Esophagus (tissue), 2 donors: Measurements from ENCODE around the gene PLCB2. TPM values are rescaled to one million over a fixed set of nuclear protein-coding genes. Genes with fewer than 3 reads are reported as not detected.

Source experiments
- H3K27ac ChIP-seq, 2 donors: one replicate each; pipeline ENCODE4 v1.5.1; 2013; ENCODE audit warnings: low read depth in 2 of 2, mild to moderate bottlenecking in 2 of 2, inconsistent platforms in 1 of 2, low read length in 1 of 2, moderate library complexity in 1 of 2
- H3K27me3 ChIP-seq, 2 donors: one replicate each; pipeline ENCODE4 v1.6.1; 2013; ENCODE audit warnings: low read length in 2 of 2, control low read depth in 1 of 2, mild to moderate bottlenecking in 1 of 2; ENCODE audit not compliant: insufficient read depth in 2 of 2, control insufficient read depth in 1 of 2
- H3K36me3 ChIP-seq, 2 donors: one replicate each; pipeline ENCODE4 v1.6.1; 2013; ENCODE audit warnings: low read length in 1 of 2; ENCODE audit not compliant: control insufficient read depth in 2 of 2, insufficient read depth in 2 of 2
- H3K4me1 ChIP-seq, 2 donors: one replicate each; pipeline ENCODE4 v1.6.1; 2013; ENCODE audit warnings: low read length in 1 of 2; ENCODE audit not compliant: control insufficient read depth in 2 of 2, insufficient read depth in 2 of 2
- H3K4me3 ChIP-seq, 2 donors: one replicate each; pipeline ENCODE4 v1.5.1; 2013; ENCODE audit warnings: low read length in 2 of 2, mild to moderate bottlenecking in 2 of 2, low read depth in 1 of 2, moderate library complexity in 1 of 2
- H3K9me3 ChIP-seq, 2 donors: one replicate each; pipeline ENCODE4 v1.6.1; 2013; ENCODE audit warnings: mild to moderate bottlenecking in 2 of 2, low read depth in 1 of 2, low read length in 1 of 2, moderate library complexity in 1 of 2; ENCODE audit not compliant: control insufficient read depth in 2 of 2, insufficient read depth in 1 of 2
- whole genome bisulfite sequencing, 2 donors: extraction: QIAGEN DNeasy Blood & Tissue Kit; methylation state at CpG; one replicate each; pipeline ENCODE4 v1.1.7; 2013; 5-methylcytosine and 5-hydroxymethylcytosine counted together
- polyA plus RNA-seq, 2 donors: library from polyadenylated mRNA; stranded (reverse); fragments of 200-250 nt; gene quantifications; one replicate each; pipeline ENCODE4 v1.2.3, GENCODE V29; 2013
- donor health status: healthy with polysubstance abuse.
- donor health status: Bipolar disorder and iron deficiency.

The PLCB2 gene
- polyA plus RNA-seq, 2 donors: 5.3 to 7.3 TPM

DNA sequence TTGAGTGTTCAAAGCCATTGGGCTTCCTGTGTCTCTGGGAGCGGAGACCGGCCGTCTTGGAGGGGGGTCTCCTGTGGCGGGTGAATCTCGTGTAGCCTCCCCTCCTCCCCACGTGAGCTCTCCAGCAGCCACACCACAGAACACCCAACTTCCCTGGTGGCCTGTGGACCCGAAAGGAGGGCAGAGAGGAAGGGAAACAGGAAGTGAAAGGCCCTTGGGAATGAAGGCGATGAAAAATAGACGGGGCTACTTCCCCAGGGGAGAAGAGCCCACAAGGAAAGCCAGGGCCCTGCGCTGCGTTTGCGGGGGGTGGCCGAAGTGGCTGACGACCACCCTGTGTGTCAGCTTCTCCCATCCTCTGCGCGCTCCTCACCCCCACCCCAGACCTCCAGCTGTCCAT, 30.3 kb downstream of the PLCB2 start:
- WGBS, 2 donors: 58 to 61% methylated on average over 16 of the region's 16 CpGs
- Histone ChIP-seq H3K9me3 (peaks cover 0 to 3% of the 10 kb centered on the region in 2 donors), H3K36me3 (peaks cover 0 to 29% of the 10 kb centered on the region in 2 donors), H3K27me3 (peaks cover 2 to 4% of the 10 kb centered on the region in 2 donors), H3K27ac (no peak overlapping the region), H3K4me3 (no peak overlapping the region), H3K4me1 (peaks cover 13 to 15% of the 10 kb centered on the region in 2 donors)

GRCh38 chr15:40276927-40277326, 30.8 kb downstream of the PLCB2 start:
- Histone ChIP-seq H3K4me1 (peaks cover 10% of the 10 kb centered on the region in 2 donors), H3K4me3 (no peak overlapping the region), H3K9me3 (peaks cover 0 to 3% of the 10 kb centered on the region in 2 donors), H3K36me3 (peaks cover 0 to 34% of the 10 kb centered on the region in 2 donors), H3K27me3 (peaks cover 2 to 4% of the 10 kb centered on the region in 2 donors), H3K27ac (no peak overlapping the region)
- 65 to 73% methylated on average over 4 of the region's 4 CpGs for WGBS, 2 donors

DNA sequence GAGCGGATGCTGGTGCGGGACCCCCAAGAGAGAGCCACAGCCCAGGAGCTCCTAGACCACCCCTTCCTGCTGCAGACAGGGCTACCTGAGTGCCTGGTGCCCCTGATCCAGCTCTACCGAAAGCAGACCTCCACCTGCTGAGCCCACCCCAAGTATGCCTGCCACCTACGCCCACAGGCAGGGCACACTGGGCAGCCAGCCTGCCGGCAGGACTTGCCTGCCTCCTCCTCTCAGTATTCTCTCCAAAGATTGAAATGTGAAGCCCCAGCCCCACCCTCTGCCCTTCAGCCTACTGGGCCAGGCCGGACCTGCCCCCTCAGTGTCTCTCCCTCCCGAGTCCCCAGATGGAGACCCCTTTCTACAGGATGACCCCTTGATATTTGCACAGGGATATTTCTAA, 31.8 kb downstream of the PLCB2 start:
- H3K36me3 ChIP-seq: peaks cover 0 to 36% of the 10 kb centered on the region in 2 donors
- 86 to 88% methylated on average over 7 of the region's 7 CpGs for WGBS, 2 donors
- peaks cover 2% of the 10 kb centered on the region in 2 donors for H3K27me3 ChIP-seq
- no peak overlapping the region for H3K4me3 ChIP-seq
- H3K4me1 ChIP-seq: peaks cover 3 to 4% of the 10 kb centered on the region in 2 donors
- peaks cover 0 to 3% of the 10 kb centered on the region in 2 donors for H3K9me3 ChIP-seq
- no peak overlapping the region for H3K27ac ChIP-seq

GRCh38 chr15:40275523-40275922, 32.2 kb downstream of the PLCB2 start:
- peaks cover 0 to 2% of the 10 kb centered on the region in 2 donors for H3K27me3 ChIP-seq
- peaks cover 3 to 4% of the 10 kb centered on the region in 2 donors for H3K4me1 ChIP-seq
- 76 to 83% methylated on average over 5 of the region's 5 CpGs for WGBS, 2 donors
- H3K36me3 ChIP-seq: peaks cover 0 to 36% of the 10 kb centered on the region in 2 donors
- H3K27ac ChIP-seq: no peak overlapping the region
- peaks cover 0 to 3% of the 10 kb centered on the region in 2 donors for H3K9me3 ChIP-seq
- no peak overlapping the region for H3K4me3 ChIP-seq

DNA sequence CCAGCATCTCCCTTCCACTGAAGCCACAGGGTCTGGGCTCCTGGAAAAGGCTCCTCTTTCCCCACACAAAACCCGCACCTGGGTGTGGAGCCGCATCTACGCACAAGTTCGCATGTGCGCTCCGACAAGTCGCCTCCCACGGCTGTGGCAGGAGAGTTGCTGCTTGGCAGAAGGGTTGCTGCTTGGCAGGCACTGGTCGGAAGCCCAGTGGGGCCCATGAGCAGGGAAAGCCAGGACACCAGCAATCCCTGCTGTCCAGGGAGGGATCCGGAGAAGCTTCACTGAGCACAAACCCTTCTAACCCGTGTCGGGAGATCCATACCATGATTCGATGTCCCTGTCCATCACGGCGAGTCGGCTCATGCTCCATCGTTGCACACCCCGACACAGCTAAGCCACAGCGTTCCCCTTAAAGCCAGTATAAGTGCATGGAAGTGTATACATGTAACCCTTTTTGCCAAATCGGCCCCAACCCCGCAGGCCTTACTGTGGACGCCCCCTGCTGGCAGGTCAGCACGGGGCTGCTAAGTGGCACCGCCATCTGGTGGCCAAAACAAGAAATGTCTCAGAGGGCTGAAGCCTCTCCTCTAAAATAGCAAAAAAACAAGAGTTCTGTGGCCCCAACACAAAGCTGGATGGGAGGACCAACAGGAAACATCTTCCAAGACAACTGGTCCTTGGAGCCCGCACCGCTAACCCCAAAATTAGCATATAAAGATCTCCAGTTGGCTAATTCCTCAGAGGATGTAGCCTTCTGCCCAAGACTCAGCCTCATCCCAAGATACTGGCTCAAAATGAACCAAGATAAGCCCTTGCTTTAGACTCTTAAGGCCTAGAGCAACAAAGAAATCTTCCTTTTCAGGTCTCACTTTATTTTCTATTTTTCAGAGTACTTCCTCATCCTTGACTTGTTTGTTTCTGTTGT, 33.1 kb downstream of the PLCB2 start:
- H3K27ac ChIP-seq: no peak overlapping the region
- no peak overlapping the region for H3K4me3 ChIP-seq
- H3K27me3 ChIP-seq: no peaks in the 10 kb centered on the region
- H3K4me1 ChIP-seq: peaks cover 3% of the 10 kb centered on the region in 2 donors
- 45% methylated on average over 26 of the region's 26 CpGs for WGBS, 2 donors
- peaks cover 0 to 3% of the 10 kb centered on the region in 2 donors for H3K9me3 ChIP-seq
- peaks cover 0 to 41% of the 10 kb centered on the region in 2 donors for H3K36me3 ChIP-seq

- Histone ChIP-seq H3K4me1 (no peaks in the 10 kb centered on the region), H3K27ac (no peak overlapping the region), H3K9me3 (peaks cover 0 to 3% of the 10 kb centered on the region in 2 donors), H3K36me3 (peaks cover 0 to 45% of the 10 kb centered on the region in 2 donors), H3K27me3 (no peaks in the 10 kb centered on the region), H3K4me3 (no peak overlapping the region)
- 82 to 84% methylated on average over 9 of the region's 9 CpGs for WGBS, 2 donors
Measured at GRCh38 chr15:40273428-40273827, 34.3 kb downstream of the PLCB2 start.

- H3K36me3 ChIP-seq: peaks cover 0 to 53% of the 10 kb centered on the region in 2 donors
- H3K4me1 ChIP-seq: no peaks in the 10 kb centered on the region
- no peak overlapping the region for H3K27ac ChIP-seq
- no peaks in the 10 kb centered on the region for H3K27me3 ChIP-seq
- H3K4me3 ChIP-seq: no peak overlapping the region
- peaks cover 0 to 3% of the 10 kb centered on the region in 2 donors for H3K9me3 ChIP-seq
- 71 to 73% methylated on average over 20 of the region's 20 CpGs for WGBS, 2 donors
Measured at GRCh38 chr15:40272485-40273056, 35.2 kb downstream of the PLCB2 start.

GRCh38 chr15:40271685-40272484, 35.9 kb downstream of the PLCB2 start:
- Histone ChIP-seq H3K27me3 (no peaks in the 10 kb centered on the region), H3K4me3 (no peak overlapping the region), H3K9me3 (peaks cover 0 to 3% of the 10 kb centered on the region in 2 donors), H3K36me3 (peaks cover 0 to 57% of the 10 kb centered on the region in 2 donors), H3K27ac (no peak overlapping the region), H3K4me1 (peaks cover 0 to 2% of the 10 kb centered on the region in 2 donors)
- 84 to 85% methylated on average over 25 of the region's 25 CpGs for whole genome bisulfite sequencing, 2 donors
